Endothelial cell of umbilical vein (primary cell): Measurements from ENCODE around the gene LMNB1.
"Not testable (repeated sequence)": the region's sequence is repeated elsewhere in the genome, so short reads cannot be mapped to it uniquely, and the experiment has no call there.

Experiments used
- EZH2 ChIP-seq: IDR thresholded peaks from 2 replicates; pipeline ENCODE4 v1.6.1; 2012; ENCODE audit warnings: borderline replicate concordance, low read depth, mild to moderate bottlenecking, moderate library complexity, low read length, inconsistent platforms; ENCODE audit not compliant: severe bottlenecking
- FOS ChIP-seq: IDR thresholded peaks from 2 replicates; pipeline ENCODE4 v1.6.1; 2011; ENCODE audit warnings: mild to moderate bottlenecking, low read length, moderate library complexity, borderline replicate concordance; ENCODE audit not compliant: insufficient read depth
- JUN ChIP-seq: IDR thresholded peaks from 2 replicates; pipeline ENCODE4 v1.6.1; 2011; ENCODE audit warnings: borderline replicate concordance, low read depth; ENCODE audit not compliant: insufficient read length, insufficient read depth
- POLR2A ChIP-seq: IDR thresholded peaks from 2 replicates; pipeline ENCODE4 v1.6.1; 2012; ENCODE audit warnings: low read depth, mild to moderate bottlenecking, control low read depth, low read length
- POLR2AphosphoS5 ChIP-seq: IDR thresholded peaks from 2 replicates; pipeline ENCODE4 v1.6.1; 2012; ENCODE audit warnings: low read depth, mild to moderate bottlenecking, control low read depth, low read length, moderate library complexity; ENCODE audit not compliant: insufficient read depth
- TF ChIP-seq, protein P1 (sequence below), 2 donors: IDR thresholded peaks; 1 replicate in 1 of 2; 2 replicates in 1 of 2; pipeline ENCODE4 v1.5.1; 2011; ENCODE audit warnings: low read length in 2 of 2, mild to moderate bottlenecking in 2 of 2, moderate library complexity in 2 of 2, control low read depth in 1 of 2, inconsistent platforms in 1 of 2, low read depth in 1 of 2; ENCODE audit not compliant: insufficient read depth in 1 of 2; ENCODE audit errors: extremely low read depth in 1 of 2

DNA sequence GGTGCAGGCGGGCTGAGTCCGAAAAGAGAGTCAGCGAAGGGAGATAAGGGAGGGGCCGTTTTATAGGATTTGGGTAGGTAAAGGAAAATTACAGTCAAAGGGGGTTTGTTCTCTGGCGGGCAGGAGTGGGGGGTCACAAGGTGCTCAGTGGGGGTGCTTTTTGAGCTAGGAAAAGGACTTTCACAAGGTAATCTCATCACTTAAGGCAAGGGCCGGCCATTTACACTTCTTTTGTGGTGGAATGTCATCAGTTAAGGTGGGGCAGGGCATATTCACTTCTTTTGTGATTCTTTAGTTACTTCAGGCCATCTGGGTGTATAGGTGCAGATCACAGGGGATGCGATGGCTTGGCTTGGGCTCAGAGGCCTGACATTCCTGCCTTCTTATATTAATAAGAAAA, 62.5 kb downstream of the LMNB1 start:
- TF ChIP-seq, protein P1, sequence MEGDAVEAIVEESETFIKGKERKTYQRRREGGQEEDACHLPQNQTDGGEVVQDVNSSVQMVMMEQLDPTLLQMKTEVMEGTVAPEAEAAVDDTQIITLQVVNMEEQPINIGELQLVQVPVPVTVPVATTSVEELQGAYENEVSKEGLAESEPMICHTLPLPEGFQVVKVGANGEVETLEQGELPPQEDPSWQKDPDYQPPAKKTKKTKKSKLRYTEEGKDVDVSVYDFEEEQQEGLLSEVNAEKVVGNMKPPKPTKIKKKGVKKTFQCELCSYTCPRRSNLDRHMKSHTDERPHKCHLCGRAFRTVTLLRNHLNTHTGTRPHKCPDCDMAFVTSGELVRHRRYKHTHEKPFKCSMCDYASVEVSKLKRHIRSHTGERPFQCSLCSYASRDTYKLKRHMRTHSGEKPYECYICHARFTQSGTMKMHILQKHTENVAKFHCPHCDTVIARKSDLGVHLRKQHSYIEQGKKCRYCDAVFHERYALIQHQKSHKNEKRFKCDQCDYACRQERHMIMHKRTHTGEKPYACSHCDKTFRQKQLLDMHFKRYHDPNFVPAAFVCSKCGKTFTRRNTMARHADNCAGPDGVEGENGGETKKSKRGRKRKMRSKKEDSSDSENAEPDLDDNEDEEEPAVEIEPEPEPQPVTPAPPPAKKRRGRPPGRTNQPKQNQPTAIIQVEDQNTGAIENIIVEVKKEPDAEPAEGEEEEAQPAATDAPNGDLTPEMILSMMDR (IDR thresholded peaks at IDR 0.05; ENCODE audit: extremely low read depth in 1 of 2, insufficient read depth in 1 of 2, low read depth in 1 of 2, low read length in 2 of 2), result not testable (repeated sequence)
- TF ChIP-seq JUN, POLR2A, POLR2AphosphoS5, EZH2, FOS: not testable (repeated sequence)
